NCI-H2171 (cell line): ENCODE measurements around the gene ABCC10.

Experiments used
- DNase-seq: peaks from one replicate; lab custom pipeline; 2025; lab: John Stamatoyannopoulos, UW

Gene ABCC10

DNA sequence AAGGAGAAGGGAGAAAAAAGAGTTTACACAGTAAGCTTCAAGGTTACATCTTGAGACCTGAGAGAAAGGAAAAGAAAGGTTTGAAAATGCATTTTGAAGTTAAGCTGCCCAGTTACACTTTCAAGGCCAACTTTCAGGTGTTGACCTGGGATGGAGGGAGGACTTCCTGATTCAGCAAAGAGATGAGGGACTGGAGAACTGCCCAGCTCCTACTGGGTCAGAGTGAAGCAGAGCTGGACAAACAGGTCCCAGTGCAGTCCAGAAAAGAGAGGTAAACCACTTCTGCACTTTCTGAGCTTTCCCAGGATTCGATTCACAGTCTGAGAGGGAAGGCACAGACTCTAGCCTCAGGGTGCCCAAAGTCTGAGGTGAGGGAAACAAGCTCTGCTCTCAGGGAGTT, 44.1 kb downstream of the ABCC10 start:
- DNase-seq, result no peak

DNA sequence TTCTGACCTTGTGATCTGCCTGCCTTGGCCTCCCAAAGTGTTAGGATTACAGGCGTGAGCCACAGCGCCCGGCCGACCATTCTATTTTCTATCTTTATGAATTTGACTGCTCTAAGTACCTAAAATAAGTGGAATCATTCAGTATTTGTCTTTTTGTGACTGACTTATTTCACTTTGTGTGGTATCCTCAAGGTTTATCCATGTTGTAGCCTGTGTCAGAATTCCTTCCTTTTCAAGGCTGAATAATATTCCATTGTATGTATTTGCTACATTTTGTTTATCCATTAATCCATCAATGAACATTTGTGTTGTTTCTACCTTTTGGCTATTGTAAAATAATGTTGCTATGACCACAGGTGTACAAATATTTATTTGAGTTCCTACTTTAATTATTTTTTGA, 45.2 kb downstream of the ABCC10 start:
- no peak for DNase-seq

DNA sequence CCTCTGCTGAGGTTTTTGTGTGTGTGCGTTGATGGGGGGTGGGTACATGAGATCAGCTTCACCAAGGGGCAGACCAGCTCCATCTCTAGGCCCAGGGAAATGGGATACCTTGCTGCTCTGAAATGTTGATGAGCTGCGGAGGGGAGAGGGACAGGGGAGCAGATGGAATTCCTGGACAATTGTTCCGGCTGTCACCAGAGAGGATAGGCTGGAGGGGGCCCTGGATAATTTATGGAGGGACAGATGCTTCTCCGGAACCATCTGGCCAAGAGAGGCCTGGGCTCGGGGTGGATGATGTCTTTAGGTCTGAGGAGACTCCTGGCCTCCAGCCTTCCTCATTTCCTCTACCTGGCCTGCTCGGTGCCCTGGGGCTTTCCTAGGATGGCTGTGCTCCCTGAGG, 48.2 kb downstream of the ABCC10 start:
- no peak for DNase-seq

DNA sequence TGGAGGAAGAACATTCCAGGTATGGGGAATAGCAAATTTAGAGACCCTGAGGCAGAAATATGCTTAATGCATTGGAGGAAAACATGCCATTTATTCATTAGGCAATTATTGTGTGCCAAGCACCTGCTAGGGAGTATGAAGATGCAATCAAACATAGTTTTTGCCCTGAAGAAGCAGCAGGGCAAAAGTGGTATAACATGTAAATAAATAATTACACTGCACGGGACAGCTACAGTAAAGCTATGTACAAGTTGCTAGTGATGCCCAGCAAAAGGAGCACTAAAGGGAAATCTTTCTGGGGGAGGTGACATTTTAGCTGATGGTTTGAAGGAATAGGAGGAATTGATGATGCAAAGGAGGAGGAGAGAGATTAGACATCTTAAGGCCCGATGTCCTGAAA, 49.4 kb downstream of the ABCC10 start:
- no peak for DNase-seq

DNA sequence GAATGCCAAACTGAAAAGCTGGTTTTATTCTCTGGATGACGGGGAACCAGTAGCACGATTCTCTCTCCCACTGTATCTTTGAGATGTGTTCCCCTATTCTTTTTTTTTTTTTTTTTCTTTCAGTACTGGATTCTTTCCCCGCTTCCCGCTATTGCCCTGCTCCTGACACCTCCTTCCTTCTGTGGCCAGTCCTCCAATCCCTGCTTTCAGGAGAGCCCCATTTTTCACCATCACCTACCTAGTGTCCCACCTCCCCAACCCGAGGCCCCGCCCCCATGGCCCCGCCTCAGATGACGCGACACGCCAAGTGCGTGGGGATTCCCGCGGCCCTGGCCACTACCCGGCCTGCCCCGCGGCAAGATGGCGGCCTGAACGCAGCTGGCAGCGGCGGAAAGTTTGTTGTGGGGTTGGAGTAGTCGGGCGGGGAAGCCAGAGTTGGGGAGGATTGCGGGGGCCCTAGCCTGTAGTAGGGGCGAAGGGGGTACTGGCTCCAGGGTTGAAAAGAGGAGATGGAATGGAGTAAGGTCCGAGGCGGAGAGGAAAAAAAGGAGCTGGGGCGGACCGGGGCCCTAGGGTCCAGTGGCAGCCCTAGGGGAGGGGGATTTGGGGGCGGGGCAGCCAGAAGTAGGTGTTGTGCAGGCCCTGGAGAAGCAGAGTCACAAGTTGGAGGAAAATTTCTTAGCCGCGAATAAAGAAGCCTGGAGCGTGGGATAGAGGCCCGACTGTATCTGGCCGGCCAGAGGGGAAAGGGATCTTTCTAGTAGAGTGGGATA, 50.1 kb downstream of the ABCC10 start, which contains the start of gene TJAP1:
TSS of gene TJAP1 (plus strand) at position 336 of the 773 bp plus-strand sequence. CDS start 21,432 bp downstream, outside the sequence.
- DNase-seq, result peak; percentile 90

DNA sequence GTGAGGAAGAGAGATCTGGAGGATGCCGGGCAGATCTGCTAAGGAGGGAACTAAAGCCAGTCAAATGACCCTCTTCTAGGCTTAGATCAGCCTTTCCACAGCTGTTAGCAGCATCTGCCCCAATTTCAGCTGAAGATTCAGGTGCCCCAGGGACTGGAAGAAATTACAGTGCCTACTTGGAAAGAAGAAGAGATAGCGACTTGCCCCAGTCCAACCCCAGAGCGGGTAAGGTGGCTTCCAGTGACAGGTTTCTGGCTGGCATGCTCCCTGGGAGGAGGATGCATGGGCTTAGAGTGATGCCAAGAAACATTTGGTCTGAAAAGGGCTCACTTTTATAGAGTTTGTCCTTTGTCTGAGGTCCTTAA, 50.6 kb downstream of the ABCC10 start:
- DNase-seq, result no peak

DNA sequence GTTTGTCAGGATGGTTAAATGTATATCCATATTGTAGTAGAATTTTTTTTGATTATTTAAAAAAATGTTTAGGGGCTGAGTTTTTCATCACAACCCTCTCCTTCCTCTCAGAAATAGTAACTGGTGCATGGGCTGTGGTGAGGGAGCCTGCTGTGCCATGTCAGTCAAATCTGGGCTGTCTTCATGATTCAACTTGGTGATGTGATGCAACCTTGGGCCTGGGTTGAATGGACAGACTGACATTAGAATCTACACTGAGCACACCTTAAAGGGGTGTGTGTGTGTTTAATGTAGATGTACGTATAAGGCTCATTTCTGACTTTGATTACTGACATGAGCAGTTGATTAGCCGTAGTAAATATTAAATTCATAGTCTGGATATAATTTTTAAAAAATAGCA, 53.7 kb downstream of the ABCC10 start:
- no peak for DNase-seq

DNA sequence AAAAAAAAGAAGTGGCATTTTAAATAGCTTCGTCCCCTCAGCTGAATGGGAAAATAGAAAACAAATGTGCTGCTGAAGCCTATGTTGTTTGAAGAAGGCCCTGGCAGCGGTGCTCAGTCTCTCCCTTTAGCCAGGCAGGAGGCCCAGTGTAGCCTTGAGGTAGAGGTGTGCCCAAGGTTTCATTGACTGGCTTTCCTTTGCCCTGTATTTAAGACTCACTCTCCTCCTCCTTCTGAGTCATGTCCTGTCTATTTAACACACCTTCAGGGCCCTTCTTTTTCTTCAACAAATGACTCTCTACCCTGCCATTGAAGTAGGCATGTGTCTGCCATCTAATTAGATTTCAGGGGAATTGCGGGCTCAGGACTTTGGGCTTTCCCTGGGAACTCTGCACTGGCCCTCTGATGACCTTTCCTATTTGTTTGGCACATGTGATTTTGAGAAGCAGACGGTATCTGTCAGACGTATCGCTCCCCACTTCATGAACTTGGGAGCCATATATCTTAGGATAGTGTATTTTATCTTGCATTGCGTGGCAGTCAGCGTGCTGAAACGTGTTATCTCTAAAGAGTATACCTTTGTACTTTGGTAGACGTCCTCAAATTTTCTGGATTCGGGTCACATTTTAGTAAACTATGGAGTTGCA, 54.4 kb downstream of the ABCC10 start:
- no peak for DNase-seq

DNA sequence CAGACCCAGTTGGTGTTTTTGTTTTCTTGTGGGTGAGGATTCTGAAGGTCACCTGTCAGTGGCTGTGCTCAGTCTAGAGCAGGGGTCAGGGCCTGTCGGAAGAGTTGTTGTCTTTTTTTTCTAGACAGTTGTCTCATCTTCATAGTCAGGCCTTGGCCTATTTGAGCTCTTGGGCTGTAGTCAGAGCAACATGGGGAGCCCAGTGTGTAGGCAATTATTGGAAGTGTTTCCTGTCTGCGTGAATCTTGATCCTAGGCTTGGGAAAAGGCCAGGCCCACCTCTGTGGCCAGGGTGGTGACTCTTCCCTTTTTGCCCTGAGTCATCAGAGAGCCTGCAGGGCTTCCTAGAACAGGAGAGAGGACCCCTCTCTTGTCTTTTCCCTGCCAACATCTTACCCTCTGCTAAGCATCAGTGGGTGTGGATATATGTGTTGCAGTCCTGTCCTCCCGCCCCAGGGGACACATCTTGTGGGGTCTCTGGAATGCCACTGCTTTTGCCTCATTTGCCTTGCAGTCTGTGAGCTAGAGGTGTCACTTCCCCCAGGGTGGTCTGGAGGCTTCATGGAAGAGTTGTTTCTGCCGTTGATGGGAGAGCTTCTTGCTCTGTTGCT, 61.4 kb downstream of the ABCC10 start:
- no peak for DNase-seq

DNA sequence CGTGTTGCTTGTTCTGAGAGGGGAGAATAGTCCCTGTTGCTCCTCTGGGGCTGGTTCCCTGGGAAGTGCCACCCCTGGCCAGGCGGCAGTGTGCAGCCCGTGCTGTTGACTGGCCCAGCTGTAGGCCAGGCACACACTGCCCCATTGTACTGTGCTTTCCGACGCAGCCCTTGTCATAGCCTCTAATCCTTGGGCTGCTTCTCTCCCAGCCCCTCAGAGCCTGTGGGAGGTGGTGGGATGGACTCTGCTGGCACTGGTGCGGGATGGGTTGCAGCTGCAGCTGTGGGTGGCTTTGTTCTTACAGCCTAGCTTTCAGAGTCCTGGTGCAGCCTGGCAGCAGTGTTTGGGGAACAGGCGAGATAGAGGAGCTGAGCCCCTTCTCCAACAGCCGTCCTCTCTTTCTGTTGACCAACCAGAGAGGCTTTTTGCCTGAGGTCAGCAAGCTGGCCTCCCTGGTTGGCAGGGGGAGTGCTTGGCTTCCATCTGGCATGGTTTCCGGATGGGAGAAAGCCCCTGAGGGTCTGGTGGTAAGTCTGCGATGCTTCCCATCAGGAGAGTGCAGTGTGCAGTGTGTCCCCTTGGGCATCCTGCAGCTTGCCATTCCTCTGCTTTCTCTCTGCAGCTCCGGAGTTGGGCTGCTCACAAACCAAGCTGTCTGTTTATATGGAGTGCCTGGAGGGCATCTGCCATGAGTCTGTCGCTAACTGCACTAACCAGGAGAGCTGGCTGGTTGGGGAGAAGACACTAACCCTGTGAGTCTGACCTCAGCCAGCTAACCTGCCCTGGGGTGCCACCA, 62.1 kb downstream of the ABCC10 start:
- DNase-seq, result no peak

DNA sequence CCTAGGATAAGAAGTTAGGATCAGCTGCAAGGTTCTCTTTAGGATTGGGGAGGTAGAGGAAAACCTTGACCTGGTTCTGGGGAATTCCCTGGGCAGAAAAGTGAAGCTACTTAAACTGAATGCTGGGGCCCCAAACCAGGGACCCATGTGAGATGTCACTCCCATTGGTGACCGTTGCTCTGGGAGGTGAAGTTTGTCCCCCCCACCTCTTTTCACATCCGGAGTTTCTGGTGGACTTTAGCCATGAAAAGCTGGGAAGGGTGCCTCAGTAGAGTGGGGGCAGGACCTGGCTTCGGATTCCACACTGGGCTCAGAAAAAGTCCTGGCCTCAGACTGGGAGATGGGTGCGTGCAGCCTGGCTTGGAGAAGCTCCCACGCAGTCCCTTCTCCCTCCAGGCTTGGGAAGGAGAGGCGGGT, 63.2 kb downstream of the ABCC10 start:
- DNase-seq, result no peak

DNA sequence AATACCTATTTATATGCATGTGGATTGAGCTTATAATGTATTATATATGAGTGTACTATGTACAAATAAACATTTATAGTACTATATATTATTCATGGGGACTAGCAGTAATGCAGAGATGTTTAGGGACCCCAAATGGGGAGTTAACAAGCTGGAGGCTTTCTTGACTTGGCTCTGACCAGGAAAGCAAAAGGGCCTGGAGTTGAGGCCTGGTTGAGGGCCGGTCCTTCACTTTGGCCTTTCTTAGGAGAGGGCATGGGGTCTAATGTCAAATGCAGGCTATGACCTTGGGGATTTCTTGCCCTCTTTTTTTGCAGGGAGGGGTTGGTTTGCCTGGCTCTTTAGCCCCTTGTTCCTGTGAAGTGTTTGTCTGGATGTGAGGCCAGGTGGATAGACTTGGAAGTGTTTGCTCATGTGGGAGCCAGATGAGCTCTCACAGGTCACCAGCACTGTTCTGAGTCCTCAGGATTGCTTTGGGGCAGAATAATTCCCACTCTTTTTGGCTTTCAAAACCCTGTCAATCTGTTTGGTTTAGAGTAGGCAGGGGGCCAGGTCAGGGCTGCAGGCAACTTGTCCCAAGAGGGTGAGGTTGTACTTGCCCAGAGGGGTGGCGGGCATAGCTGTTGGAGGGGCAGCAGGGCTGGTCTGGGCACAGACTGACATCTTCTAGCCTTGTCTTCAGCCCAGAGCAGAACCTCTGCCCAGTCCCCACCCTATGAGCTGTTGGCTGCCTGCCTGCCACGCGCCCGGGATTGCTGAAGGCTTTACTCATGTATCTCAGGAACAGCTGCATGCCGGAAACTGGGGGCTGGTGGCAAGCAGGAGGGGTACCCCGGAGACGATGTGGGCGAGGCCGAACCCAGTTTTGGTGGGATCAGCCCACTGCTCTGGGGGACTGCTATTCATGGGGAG, 64.7 kb downstream of the ABCC10 start:
- DNase-seq, result no peak

DNA sequence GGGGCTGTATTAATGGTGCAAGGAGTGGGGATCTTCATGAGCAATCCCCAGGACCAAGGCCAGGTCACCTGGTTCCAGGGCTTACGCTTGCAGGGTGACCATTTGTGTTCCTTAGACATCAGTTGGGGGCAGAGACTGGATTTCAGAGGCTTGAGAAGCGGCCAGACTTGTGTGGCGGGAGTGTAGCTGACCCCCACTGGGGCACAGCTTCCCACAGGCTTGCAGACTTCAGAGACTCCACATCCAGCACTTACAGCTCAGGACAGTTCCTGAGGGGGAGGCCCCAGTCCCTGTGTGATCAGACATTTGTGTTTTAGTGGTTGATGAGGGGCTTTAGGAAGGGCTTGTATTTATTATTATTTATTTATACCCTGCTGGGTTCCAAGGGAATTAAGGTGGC, 65.3 kb downstream of the ABCC10 start:
- no peak for DNase-seq

DNA sequence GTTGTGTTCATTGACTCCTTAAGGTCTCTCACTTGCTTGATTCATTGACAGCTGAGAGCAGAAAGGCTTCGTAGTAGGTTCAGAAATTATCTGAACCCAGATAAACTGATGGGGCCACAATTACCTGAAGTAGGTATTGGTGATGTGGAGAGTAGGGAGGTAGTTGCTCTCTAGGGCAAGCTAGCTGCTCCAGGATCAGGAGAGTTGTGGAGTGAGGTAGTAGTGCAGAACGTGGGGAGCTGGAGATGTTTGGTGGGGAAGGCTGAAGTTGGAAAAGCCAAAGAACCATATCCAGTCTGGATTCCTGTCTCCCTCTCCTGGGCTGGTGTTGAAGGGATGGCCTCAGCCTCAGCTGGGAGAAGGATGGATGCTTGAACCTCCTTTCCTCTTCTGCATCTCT, 65.9 kb downstream of the ABCC10 start:
- DNase-seq, result no peak

DNA sequence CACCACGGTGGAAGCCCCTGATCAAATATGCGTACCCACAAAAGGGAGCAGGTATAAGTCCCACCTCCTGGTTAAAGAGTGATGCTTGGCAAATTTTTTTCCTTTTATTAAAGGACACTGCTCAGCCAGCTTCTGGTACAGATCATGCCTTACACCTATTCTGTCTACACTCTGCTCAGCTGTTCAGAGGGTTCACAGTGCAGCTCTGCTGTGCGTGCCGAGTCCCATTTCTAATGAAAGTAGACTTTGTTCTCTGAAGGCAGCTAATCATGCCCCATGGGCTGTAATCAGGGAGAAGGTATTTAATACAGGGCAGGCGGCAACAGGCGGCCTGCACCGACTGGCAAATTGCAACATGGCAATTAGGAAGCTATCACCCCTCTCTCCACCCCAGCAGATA, 66.5 kb downstream of the ABCC10 start:
- DNase-seq, result no peak

DNA sequence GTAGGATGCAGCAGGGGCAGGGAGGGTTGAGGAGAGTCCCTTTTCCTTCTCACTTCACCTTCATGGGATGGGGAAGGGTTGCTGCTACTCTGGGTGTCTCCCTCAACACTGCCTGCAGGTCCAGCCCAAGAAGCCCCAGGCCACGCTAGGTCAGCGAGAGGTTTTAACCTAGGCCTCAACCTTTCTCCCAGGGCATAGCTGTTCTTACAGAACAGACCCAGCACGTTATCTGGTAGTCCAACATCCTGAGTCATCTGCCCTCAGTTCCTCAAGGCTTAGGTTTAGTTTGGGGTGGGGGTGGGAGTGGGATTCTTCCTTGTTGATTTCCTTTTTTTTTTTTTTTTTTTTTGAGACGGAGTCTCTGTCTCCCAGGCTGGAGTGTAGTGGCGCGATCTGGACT, 67.0 kb downstream of the ABCC10 start:
- DNase-seq, result no peak

DNA sequence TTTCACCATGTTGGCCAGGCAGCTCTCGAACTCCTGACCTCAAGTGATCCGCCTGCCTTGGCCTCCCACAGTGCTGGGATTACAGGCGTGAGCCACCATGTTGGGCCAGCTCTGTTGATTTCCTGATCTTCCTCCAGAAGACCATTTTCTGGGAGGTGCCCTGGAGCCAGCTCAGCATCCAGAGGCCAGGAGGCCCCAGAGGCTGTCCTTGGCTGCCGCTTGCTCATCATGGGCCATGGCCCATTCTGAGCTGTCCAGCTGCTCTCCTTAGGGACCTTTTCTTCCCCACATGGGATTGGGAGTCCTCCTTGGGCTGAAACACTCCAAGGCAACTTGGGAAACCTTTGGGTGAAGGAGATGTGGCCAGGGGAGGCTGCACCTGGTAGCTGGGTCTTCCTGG, 67.4 kb downstream of the ABCC10 start:
- DNase-seq, result no peak

DNA sequence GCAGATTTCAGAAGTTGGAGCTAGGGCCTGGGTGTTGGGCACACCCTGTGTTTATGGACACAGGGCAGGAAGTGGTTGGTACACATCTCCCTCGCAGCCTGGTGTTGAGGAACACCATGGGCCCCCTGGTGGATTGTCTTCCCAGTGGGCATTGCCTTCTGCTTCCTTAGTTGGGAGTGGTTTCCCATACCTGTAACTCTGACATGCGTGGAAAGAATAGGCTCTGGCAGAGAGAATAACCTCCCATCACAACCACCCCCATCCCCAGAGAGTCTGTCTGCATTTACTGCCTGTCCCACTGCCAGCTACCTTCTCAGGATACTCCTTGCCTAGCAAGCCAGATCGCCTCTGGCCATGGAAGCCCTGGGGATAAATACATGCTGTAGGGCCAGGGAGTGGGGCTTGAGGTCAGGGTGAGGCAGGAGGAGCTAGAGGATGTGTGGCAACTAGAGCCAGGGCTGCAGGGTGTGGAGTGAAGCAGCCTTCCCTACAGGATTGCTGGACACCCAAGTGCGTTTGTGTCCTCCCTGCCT, 68.1 kb downstream of the ABCC10 start:
- DNase-seq, result no peak

DNA sequence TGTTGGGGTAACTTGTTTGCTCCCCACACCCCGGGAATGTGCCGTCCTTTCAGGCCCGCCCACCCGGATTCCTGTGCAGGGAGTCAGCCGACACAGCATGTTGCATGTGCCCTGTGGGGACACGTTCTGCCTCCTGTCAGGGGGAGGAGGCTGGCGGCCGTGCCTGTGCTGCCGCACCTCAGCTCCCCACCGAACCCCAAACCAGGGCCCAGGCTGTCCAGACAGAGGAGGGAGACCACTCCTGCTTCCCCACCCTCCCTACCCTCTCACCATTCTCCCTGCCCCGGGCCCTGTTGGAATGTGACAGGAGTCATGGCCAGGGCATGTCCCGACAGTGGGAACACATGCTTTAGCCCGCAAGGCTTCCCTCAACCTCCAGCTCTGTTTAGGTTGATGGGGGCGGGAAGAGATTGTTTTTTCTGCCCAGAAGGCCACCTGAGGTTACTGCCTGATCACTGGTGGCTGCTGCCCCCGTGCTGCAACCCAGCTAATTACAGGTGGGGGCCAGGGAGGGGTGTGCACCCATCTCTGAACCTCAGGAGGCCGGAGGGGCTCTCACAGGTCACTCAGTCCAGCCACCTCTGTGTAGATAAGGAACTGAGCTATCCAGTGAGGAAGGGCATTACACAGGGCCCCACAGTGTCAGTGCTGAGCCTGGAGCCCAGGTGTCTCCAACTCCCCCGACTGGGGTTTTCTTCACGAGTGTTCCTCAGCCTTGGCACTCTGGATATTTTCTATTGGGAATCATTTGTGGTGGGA, 69.2 kb downstream of the ABCC10 start:
- DNase-seq, result no peak

DNA sequence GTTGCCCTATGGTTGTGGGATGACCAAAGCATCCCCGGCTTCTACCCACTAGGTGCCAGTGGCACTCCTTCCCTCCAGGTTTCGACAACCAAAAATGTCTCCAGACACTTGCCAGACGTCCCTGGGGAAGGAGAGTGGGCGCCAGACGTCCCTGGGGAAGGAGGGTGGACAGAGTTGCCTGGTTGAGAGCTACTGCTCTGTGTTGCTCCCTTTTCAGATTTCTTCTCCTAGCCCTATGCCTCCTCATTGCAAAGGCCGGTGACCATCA, 69.7 kb downstream of the ABCC10 start:
- DNase-seq, result no peak

DNA sequence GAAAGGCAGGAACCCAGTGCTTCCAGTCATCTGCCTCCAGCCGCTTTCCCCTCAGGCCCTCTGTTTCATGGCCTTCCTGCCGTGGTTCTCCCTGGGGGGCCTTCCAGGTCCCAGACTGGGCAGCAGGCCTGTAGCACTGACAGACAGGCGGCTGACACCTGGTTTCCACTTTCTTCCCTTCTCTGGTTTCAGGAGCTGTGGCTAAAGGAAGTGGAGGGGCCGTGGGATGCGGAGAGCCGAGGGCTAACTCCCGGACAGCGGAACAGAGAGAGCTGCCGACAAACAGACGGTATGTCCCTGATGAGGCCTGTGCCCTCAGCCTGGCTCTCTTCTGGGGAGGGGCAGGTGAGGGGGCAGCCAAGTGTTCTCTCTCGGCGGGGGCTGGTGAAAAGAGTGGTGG, 70.3 kb downstream of the ABCC10 start:
- no peak for DNase-seq
